ENCODE results near the gene FERMT1.

Gene FERMT1

GRCh38 chr20:6122873-6123648, at the start of gene FERMT1:
Gene FERMT1, minus strand, starts transcription at chr20:6123030. Its CDS starts 3,476 bp downstream, at chr20:6119554.
- no peak for DNase-seq

DNA sequence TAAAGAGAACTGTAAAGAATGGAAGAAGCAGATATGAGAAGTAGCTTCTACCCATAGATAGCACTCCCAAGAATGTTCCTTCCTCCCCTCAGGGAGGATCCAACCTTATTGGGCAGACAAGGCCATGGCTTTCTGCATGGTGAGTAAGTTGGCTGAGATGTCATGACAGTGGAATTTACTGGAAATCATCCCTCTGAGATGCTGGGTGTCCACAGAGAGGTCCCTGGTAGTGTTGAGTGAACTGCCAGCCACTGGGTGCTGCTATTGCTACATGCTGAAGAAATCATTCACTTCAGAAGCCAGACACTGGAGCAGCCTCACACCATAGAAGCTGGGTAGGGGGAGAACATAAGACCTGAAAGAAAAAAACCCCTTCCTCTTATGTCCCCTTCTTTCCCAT, 46.4 kb upstream of the FERMT1 start:
- DNase-seq, result no peak

DNA sequence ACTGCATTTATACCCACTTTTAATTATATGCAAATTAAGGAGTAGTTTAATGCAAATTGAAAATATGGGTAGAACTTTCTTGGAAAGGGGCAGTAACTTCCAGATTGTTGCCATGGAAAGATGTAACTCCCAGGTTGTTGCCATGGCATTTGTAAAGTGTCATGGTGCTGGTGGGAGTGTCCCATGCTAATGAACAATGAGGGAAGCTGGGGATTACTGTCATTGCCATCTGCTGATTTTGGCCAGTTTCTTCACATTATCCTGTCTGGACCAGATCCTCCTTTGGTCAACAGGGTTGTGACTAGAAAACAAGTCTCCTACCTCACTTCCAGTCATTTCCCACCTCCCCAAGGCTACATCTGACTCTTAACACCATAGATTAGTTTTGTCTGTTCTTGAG, 45.4 kb upstream of the FERMT1 start:
- no peak for DNase-seq

DNA sequence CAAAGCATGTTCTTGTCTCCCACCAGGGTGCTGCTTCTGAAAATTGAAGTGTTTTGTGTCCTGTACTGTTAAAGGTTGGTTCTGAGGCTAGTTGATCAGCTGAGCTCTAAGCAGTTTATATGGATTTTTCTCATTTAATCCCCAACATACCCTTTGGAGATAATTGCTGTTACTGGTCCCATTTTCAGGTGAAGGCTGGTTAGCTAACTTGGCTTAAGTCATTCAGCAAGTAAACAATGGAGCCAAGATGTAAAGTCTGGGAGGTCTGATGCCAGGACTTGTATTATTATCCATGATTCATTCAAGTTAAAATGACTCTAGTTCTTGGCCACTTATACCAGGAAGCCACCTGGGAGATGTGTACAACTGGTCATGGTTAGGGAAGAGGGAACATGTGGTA, 42.5 kb upstream of the FERMT1 start:
- no peak for DNase-seq

GRCh38 chr20:6164421-6165341, 41.9 kb upstream of the FERMT1 start:
- DNase-seq, result no peak

- no peak for DNase-seq
Measured at GRCh38 chr20:6160736-6161135, 37.9 kb upstream of the FERMT1 start.

DNA sequence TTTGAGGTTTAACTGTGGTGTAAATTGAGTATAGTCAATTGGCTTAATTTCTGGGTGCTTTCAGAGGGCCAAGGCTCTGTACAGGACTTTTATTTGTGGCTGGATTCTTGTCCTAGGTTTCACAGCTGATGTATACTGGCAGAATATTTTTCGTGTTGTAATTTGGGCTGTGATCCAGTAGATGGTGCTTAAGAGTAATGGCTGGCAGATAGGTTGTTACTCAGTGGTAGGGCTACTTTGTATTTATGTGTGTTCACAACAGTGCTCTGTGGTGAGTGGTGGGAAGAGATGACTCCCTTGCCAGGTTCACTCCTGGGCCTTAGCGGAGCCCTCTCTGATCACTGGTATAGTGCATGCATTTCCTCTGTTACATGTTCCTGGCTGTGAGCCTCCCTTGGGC, 34.5 kb upstream of the FERMT1 start:
- DNase-seq, result no peak

GRCh38 chr20:6152777-6153176, 29.9 kb upstream of the FERMT1 start:
- no peak for DNase-seq

- no peak for DNase-seq
Measured at GRCh38 chr20:6148073-6148472, 25.2 kb upstream of the FERMT1 start.

GRCh38 chr20:6142348-6142993, 19.6 kb upstream of the FERMT1 start:
- DNase-seq, result no peak

DNA sequence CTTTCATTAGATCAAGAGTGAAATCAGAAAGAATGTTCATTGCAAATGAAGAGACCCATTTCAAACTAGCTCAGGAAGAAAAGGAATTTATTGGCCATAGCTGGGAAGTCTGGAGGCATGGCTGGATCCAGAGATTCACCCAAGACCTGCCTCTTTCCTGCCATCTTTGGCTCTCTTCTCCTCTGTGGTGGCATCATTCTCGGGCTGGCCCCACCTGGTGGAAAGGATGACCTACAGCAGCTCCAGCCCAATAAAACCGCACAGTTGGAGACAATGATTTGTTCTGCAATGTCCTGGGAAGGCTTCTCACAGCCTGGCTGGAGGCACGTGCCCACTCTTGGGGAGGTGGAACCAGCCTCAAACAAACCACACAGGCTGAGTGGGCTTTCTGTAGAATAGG, 18.1 kb upstream of the FERMT1 start:
- DNase-seq, result no peak

GRCh38 chr20:6135347-6135746, 12.5 kb upstream of the FERMT1 start:
- no peak for DNase-seq

DNA sequence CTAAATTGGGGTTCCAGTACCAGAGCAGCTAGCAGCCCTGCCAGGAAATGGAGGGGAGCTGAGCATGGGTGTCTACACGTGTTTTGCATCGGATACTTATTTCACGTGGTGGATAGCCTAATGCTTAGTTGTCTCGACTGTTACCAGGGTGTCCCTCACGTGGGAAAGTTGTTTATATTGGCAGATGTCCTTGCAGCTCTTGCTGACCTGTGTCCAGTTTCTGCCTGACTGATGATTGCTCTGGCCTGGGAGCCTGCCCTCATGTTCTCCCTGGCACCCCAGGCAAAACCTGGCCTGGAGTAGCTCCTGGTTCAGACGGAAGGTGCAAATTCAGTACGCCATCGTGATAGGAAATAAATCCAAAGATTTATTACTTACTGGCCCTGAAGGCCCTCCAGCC, 11.8 kb upstream of the FERMT1 start:
- DNase-seq, result no peak

GRCh38 chr20:6130045-6130444, 7.2 kb upstream of the FERMT1 start:
- DNase-seq, result no peak

- no peak for DNase-seq
Measured at GRCh38 chr20:6127825-6128224, 5.0 kb upstream of the FERMT1 start.

DNA sequence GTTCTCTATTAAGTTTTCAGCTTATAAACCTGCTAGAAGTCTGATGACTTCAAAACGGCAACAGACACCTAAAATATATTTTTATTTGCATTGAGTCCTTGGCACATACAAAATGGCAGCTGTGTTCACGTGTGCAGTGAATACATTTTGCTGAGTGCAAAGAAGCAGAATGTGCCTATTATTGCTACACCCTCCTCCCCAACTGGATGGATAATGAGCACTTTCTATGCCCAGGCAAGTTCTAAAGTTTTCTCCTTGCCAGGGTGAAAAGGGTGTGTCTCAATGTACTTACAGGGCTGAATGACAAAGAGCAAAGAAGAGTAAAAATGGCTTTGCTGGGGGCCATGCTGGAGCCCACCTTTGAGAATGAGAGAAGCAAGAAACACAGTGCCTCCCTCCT, 4.0 kb upstream of the FERMT1 start:
- DNase-seq, result no peak

- DNase-seq, result no peak
Measured at GRCh38 chr20:6123649-6124014, 802 bp upstream of the FERMT1 start.

DNA sequence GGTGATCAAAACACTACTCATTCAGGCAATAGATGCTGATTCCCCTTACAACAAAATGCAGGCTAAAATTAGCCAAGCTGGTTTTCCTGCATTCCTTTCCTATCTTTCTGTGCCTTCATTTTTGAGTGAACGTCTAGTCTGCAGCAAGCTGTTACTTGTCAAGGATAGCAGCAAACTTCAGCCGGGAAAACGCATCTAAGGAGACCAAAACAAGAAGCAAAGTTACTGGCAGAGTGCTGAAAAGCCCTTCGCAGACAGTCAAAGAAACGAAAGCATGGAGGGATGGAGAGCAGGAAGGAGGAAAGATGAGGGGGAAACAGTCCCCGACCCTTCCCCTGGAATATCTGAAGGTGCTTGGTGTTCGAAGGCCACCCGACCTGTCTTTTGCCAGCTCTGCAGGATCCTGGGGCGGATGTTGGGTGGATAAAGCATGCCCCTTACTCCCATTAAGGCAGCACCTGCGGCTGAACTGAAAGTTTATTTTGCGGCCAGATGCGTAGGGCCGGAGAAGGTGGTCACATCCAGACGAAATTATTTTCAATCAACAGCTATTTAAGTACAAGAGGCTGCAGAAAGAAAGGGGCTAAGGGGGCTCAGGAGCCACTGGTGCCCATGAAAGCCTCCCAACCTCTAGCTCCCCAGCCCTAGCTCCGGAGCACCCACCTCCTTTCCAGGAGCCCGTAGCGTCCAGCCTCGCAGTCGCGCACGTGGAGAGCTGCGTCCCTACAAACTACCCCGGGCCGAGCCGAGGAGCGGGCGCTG, 538 bp downstream of the FERMT1 start:
- no peak for DNase-seq

- DNase-seq, result no peak
Measured at GRCh38 chr20:6121504-6121903, 1.3 kb downstream of the FERMT1 start.

- no peak for DNase-seq
Measured at GRCh38 chr20:6120491-6120988, 2.3 kb downstream of the FERMT1 start.

DNA sequence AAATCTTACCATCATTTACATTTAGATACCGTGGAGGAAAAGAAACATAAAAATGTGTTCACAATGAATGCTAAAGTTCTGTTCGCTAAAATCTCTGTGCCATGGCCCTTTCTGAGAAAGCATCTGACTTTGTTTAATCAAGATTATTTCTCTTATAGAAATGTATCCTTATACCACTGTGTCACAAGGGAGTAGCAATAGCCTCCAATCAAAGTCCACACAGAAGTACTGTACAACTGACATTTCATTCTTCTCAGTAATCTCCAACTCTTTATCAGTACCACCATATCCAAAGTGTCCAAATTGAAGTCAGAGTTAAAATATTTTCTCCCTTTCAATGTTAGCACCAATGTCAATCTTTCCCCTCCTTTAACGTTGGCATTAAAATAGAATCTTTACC, 6.1 kb downstream of the FERMT1 start:
- DNase-seq, result no peak

GRCh38 chr20:6115221-6115895, 7.5 kb downstream of the FERMT1 start:
- no peak for DNase-seq

All from SIG-M5 (cell line).